Measurements from ENCODE around the gene NKAIN4.

The NKAIN4 gene

GRCh38 chr20:63297371-63297781, 43.1 kb upstream of the NKAIN4 start:
- TF ChIP-seq FOXK2 (IDR thresholded peaks at IDR 0.05) (no peak), LEF1 (IDR thresholded peaks at IDR 0.05; ENCODE audit: borderline replicate concordance) (no peak), PKNOX1 (IDR thresholded peaks at IDR 0.05) (no peak), L3MBTL2 (conservative IDR thresholded peaks at IDR 0.05) (no peak), FOXM1 (IDR thresholded peaks at IDR 0.05; ENCODE audit: borderline replicate concordance) (no peak)
- no peak for DNase-seq (ENCODE audit: extremely low spot score)
- POLR2A ChIA-PET = no interaction called here
- CTCF ChIA-PET = interaction anchor here (1.6 kb wide), 1 partner anchor 73 kb away, joined by 4 read pairs; no protein-coding TSS in a partner anchor

DNA sequence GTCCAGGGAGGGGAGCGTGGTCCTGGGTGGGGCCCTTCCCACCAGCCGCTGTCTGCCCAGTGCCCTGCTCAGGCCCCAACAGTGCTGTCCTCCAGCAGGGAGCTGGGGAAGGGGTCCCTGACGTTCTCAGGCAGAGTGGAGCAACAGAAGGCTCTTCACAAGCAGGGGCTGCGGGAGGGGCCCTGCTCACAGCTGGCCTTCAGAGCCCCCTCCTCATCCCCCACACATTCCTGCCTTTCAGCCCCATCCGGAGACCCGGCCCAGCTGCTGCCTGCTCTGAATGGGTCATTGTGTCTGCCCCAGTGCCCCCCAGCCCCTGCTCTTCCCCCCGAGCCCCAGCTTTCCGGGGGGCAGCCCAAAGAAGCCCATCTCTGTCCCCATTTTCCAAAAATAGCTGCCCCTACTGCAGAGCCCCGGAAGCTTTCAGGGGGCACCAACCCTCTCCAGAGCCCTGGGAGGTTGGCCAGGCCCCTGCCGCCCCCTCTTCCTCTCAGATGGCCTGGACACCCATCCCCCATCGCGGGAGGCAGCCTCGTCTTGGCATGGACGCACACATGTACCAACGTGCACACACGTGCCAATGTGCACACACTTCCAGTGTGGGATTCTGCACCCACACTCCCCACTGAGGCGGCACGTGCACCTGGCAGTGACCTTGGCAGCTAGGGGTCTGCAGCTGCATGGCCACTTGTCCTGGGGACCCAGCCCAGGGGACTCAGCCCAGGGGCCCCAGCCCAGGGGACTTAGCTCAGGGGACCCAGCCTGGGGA, 42.5 kb upstream of the NKAIN4 start:
- ChIA-PET CTCF (interaction anchor here (1.6 kb wide), 1 partner anchor 73 kb away, joined by 4 read pairs; no protein-coding TSS in a partner anchor), POLR2A (interaction anchor here (1.3 kb wide), 1 partner anchor 24 kb away, joined by 3 read pairs; the partner anchor contains the start of gene ARFGAP1)
- TF ChIP-seq NFRKB (IDR thresholded peaks at IDR 0.05) = no peak
- no peak for TF ChIP-seq BHLHE40 (IDR thresholded peaks at IDR 0.05; ENCODE audit: borderline replicate concordance)
- no peak for TF ChIP-seq TARDBP (IDR thresholded peaks at IDR 0.05)
- no peak for DNase-seq (ENCODE audit: extremely low spot score)

DNA sequence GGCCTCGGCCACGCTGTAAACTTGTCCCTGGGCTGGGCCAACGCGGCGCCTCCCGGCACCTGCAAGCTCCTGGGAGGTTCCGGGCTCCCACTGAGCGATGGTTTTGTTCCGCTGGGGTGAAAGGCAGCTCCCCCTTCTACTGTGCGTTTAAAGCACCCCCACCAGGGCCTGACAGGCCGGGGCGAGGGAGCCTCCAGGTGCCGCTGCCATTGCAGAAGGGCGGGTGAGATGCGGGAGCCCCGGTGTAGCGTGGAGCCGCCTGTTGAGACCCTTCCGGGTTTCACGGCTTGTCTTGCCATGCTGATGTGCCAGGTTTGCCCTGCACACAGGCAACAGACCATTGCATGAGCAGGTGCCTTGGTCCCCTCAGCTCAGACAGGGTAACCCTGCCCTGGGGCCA, 41.6 kb upstream of the NKAIN4 start:
- ChIA-PET POLR2A (interaction anchor here (1.3 kb wide), 1 partner anchor 23 kb away, joined by 3 read pairs; the partner anchor contains the start of gene ARFGAP1), CTCF (interaction anchor here (0.5 kb wide), 1 partner anchor 73 kb away, joined by 3 read pairs; no protein-coding TSS in a partner anchor)
- TF ChIP-seq LEF1 (IDR thresholded peaks at IDR 0.05; ENCODE audit: borderline replicate concordance) (no peak), BHLHE40 (IDR thresholded peaks at IDR 0.05; ENCODE audit: borderline replicate concordance) (no peak), ARNT (IDR thresholded peaks at IDR 0.05) (no peak), CTBP1 (IDR thresholded peaks at IDR 0.05; ENCODE audit: borderline replicate concordance) (no peak), SP1 (IDR thresholded peaks at IDR 0.05) (no peak), FOXM1 (IDR thresholded peaks at IDR 0.05; ENCODE audit: borderline replicate concordance) (no peak), TARDBP (IDR thresholded peaks at IDR 0.05) (no peak)
- no peak for DNase-seq (ENCODE audit: extremely low spot score)

GRCh38 chr20:63295422-63295821, 41.2 kb upstream of the NKAIN4 start:
- CTCF ChIA-PET = interaction anchor here (0.5 to 1.2 kb wide), 2 partner anchors 72 kb away, joined by 3 read pairs; no protein-coding TSS in a partner anchor
- no peak for DNase-seq (ENCODE audit: extremely low spot score)
- TF ChIP-seq ELF4 (IDR thresholded peaks at IDR 0.05) = no peak
- no peak for TF ChIP-seq CTBP1 (IDR thresholded peaks at IDR 0.05; ENCODE audit: borderline replicate concordance)
- TF ChIP-seq FOXM1 (IDR thresholded peaks at IDR 0.05; ENCODE audit: borderline replicate concordance) = no peak
- TF ChIP-seq LEF1 (IDR thresholded peaks at IDR 0.05; ENCODE audit: borderline replicate concordance) = no peak
- no peak for TF ChIP-seq ZNF384 (IDR thresholded peaks at IDR 0.05)
- no peak for TF ChIP-seq HDGF (IDR thresholded peaks at IDR 0.05; ENCODE audit: borderline replicate concordance)
- no peak for TF ChIP-seq TARDBP (IDR thresholded peaks at IDR 0.05)
- TF ChIP-seq NFRKB (IDR thresholded peaks at IDR 0.05) = no peak
- no peak for TF ChIP-seq FOXK2 (IDR thresholded peaks at IDR 0.05)
- no peak for TF ChIP-seq SP1 (IDR thresholded peaks at IDR 0.05)
- no peak for TF ChIP-seq BHLHE40 (IDR thresholded peaks at IDR 0.05; ENCODE audit: borderline replicate concordance)
- TF ChIP-seq SUZ12 (IDR thresholded peaks at IDR 0.05) = no peak
- TF ChIP-seq ARNT (IDR thresholded peaks at IDR 0.05) = no peak
- TF ChIP-seq FOXA1 (IDR thresholded peaks at IDR 0.05) = no peak
- no peak for TF ChIP-seq L3MBTL2 (conservative IDR thresholded peaks at IDR 0.05)
- TF ChIP-seq PKNOX1 (IDR thresholded peaks at IDR 0.05) = no peak
- POLR2A ChIA-PET = interaction anchor here (1.3 kb wide), 1 partner anchor 23 kb away, joined by 3 read pairs; the partner anchor contains the start of gene ARFGAP1

- no peak for DNase-seq (ENCODE audit: extremely low spot score)
- TF ChIP-seq CTBP1 (IDR thresholded peaks at IDR 0.05; ENCODE audit: borderline replicate concordance) (no peak), TARDBP (IDR thresholded peaks at IDR 0.05) (no peak), NFRKB (IDR thresholded peaks at IDR 0.05) (no peak), FOXK2 (IDR thresholded peaks at IDR 0.05) (no peak), ELF4 (IDR thresholded peaks at IDR 0.05) (no peak), L3MBTL2 (conservative IDR thresholded peaks at IDR 0.05) (no peak), SUZ12 (IDR thresholded peaks at IDR 0.05) (no peak), PKNOX1 (IDR thresholded peaks at IDR 0.05) (no peak), SP1 (IDR thresholded peaks at IDR 0.05) (no peak), FOXA1 (IDR thresholded peaks at IDR 0.05) (no peak), BHLHE40 (IDR thresholded peaks at IDR 0.05; ENCODE audit: borderline replicate concordance) (no peak), ARNT (IDR thresholded peaks at IDR 0.05) (no peak)
- CTCF ChIA-PET = interaction anchor here (1.2 kb wide), 1 partner anchor 72 kb away, joined by 3 read pairs; no protein-coding TSS in a partner anchor
- POLR2A ChIA-PET = interaction anchor here (1.1 to 1.3 kb wide), 2 partner anchors 22 kb away, joined by 3 read pairs; partner anchors contain the start of gene ARFGAP1
These were observed 40.8 kb upstream of the NKAIN4 start for GRCh38 chr20:63295018-63295417.

DNA sequence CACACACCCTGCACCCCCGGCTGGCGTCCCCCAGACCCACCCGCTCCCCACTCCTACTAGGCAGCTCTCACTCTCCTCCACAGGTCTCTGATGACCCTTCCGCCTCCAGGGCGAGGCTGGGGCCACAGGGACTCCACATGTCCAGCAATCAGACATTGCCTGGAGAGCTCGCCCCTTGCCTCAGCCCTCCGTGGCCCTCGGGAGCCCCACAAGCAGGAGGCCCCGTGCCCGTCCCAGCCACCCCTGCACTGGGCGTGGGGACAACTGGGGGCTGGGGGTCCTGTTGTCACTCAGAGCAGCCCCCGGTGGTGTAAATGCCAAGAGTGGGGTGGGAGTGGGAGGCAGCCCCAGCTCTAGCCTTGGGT, 40.3 kb upstream of the NKAIN4 start:
- TF ChIP-seq SP1 (IDR thresholded peaks at IDR 0.05) (no peak), LEF1 (IDR thresholded peaks at IDR 0.05; ENCODE audit: borderline replicate concordance) (no peak), ZNF384 (IDR thresholded peaks at IDR 0.05) (no peak), NFRKB (IDR thresholded peaks at IDR 0.05) (no peak), FOXA1 (IDR thresholded peaks at IDR 0.05) (no peak), SUZ12 (IDR thresholded peaks at IDR 0.05) (no peak), FOXK2 (IDR thresholded peaks at IDR 0.05) (no peak), PKNOX1 (IDR thresholded peaks at IDR 0.05) (no peak), BHLHE40 (IDR thresholded peaks at IDR 0.05; ENCODE audit: borderline replicate concordance) (no peak), CTBP1 (IDR thresholded peaks at IDR 0.05; ENCODE audit: borderline replicate concordance) (no peak)
- ChIA-PET CTCF (interaction anchor here (0.6 to 1.2 kb wide), 3 partner anchors 15 to 142 kb away, joined by 3 to 5 read pairs (median 3); no protein-coding TSS in a partner anchor), POLR2A (interaction anchor here (1.1 kb wide), 1 partner anchor 22 kb away, joined by 3 read pairs; the partner anchor contains the start of gene ARFGAP1)
- DNase-seq (ENCODE audit: extremely low spot score) = no peak
